C4-2B (cell line): ENCODE data around the gene SSBP3.
A peak's percentile ranks its signal among the peaks of the same experiment; 100 is the strongest.

Experiments used
- H3K27ac ChIP-seq: fragments of 450-650 bp; 2 replicates; pipeline ENCODE4 v1.5.1; 2017
- ZFX ChIP-seq: fragments of 450-650 bp; IDR thresholded peaks from 2 replicates; pipeline ENCODE4 v1.6.1; 2017
- TF ChIP-seq, protein P1 (sequence below): fragments of 450-650 bp; conservative IDR thresholded peaks from 2 replicates; pipeline ENCODE4 v1.5.1; 2017; ENCODE audit warnings: mild to moderate bottlenecking

SSBP3 gene

DNA sequence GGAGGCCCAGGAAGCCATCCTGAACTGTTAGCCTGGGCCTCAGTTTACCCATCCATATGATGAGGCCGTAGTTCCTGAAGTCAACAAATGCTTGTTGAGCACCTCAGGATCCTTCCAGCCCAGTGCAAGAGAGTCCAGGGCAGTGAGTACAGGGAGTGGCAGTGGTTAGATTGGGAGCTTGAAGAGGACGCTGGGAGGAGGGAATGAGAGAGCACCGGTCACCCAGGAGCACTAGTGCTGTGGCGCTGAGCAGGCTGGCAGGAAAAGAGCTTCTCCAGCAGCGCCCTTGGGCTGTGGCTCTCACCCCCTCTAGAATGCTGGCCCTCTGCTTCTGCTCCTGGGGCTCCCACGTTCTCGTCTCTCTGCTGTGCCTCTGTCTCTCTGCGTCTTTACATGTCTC is 10.2 kb upstream of the SSBP3 start:
- no peak overlapping the region for H3K27ac ChIP-seq

DNA sequence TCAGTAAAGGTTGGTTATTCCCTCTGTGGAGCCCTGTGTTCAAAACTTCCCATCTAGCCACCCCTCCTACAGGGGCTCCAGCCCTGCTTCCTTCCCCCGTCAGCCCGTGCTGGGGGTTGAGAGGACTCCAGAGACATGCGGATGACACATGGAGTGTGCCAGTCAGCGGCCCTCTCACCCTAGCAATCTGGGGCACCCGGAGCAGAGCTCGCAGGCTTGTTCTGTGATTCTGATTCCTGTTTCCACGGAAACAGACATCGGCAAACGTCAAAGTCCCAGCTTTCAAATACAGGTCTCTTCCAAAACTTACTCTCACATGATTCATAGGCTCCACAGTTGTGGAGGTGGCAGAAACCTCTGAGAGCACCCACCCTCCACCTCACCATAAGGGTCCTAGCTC is 9.8 kb upstream of the SSBP3 start:
- no peak overlapping the region for H3K27ac ChIP-seq
- no peak for TF ChIP-seq ZFX
- TF ChIP-seq, protein P1, sequence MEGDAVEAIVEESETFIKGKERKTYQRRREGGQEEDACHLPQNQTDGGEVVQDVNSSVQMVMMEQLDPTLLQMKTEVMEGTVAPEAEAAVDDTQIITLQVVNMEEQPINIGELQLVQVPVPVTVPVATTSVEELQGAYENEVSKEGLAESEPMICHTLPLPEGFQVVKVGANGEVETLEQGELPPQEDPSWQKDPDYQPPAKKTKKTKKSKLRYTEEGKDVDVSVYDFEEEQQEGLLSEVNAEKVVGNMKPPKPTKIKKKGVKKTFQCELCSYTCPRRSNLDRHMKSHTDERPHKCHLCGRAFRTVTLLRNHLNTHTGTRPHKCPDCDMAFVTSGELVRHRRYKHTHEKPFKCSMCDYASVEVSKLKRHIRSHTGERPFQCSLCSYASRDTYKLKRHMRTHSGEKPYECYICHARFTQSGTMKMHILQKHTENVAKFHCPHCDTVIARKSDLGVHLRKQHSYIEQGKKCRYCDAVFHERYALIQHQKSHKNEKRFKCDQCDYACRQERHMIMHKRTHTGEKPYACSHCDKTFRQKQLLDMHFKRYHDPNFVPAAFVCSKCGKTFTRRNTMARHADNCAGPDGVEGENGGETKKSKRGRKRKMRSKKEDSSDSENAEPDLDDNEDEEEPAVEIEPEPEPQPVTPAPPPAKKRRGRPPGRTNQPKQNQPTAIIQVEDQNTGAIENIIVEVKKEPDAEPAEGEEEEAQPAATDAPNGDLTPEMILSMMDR, result no peak

More for the DNA sequence above, 10.2 kb upstream of the SSBP3 start:
- no peak for TF ChIP-seq ZFX
- TF ChIP-seq, protein P1, result no peak

DNA sequence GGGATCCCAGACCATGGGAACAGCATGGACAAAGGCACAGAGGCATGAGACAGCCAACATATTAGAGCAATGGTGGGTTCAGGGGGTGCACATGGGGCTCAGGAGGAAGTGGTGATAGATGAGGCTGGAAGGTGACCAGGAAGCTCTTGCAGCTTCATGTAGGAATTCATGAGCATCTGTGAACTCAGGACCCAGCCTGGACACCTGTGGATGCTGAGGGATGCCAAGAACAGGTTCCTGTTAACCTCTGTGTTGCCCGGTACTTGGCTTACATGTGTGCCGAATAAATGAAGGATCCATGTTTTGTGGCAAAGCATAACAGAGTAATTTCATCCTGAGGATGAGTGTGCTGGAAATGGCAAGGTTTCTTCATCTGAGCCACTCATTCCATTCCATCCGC is 9.3 kb upstream of the SSBP3 start:
- H3K27ac ChIP-seq, result no peak overlapping the region
- TF ChIP-seq, protein P1, result no peak
- no peak for TF ChIP-seq ZFX

DNA sequence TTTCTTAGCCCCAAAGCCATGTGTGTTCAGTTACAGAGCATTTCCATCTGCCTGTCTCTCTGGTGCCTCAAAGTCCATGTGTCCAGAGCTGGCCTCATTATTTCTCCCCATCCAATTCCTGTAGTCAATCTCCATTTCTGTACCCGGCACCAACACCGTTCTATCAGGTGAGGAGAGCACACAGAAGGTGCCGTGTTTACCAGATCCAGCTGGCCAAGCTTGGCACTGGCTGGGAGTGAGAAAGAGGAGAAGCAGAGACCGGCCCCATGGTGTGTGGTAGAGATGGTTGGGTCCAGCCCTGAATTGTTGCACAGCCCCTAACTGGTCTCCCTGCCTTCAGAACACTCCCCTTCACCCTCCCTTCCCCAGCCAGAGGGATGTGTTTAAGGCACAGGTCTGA is 7.5 kb upstream of the SSBP3 start:
- H3K27ac ChIP-seq, result no peak overlapping the region
- TF ChIP-seq, protein P1, result no peak
- no peak for TF ChIP-seq ZFX

DNA sequence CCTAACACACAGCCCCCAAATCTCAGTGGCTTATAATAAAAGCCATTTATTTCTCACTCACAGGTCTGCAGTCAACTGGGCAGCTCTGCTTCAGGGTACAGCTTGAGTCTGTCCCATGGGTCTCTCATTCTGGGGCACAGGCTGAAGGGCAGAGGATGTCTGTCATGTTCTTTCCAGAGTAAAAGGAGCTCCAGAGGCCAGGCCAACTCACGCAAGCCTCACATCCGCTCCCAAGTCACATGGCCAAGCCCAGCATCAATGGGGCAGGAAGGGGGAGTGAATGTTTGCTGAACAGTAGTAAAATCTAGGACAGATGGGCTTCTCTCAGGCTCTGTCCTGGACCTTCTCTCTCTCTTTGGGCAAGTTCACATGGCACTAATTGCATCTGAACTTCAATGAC is 7.1 kb upstream of the SSBP3 start:
- TF ChIP-seq, protein P1, result no peak
- no peak for TF ChIP-seq ZFX
- H3K27ac ChIP-seq, result no peak overlapping the region

DNA sequence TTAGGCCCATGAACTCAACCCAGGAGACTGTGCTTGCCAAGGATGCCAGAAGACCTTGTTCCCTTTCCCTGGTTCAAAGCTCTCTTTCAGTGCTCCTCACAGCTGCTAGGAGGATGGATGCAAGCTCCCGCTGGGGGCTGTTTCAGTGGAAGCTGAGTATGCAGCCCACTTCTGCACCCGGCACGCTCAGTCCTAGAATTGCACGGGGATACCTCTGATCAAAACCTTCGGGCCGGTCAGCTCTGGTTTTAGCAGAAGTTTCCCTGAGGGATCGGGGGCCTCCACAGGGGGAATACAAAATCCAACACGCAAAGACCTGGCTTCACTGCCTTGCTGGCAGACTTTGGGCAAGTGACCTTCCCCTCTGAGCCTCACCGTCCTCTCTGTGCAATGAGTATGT is 4.2 kb upstream of the SSBP3 start:
- TF ChIP-seq, protein P1, result no peak
- no peak for TF ChIP-seq ZFX
- no peak overlapping the region for H3K27ac ChIP-seq

DNA sequence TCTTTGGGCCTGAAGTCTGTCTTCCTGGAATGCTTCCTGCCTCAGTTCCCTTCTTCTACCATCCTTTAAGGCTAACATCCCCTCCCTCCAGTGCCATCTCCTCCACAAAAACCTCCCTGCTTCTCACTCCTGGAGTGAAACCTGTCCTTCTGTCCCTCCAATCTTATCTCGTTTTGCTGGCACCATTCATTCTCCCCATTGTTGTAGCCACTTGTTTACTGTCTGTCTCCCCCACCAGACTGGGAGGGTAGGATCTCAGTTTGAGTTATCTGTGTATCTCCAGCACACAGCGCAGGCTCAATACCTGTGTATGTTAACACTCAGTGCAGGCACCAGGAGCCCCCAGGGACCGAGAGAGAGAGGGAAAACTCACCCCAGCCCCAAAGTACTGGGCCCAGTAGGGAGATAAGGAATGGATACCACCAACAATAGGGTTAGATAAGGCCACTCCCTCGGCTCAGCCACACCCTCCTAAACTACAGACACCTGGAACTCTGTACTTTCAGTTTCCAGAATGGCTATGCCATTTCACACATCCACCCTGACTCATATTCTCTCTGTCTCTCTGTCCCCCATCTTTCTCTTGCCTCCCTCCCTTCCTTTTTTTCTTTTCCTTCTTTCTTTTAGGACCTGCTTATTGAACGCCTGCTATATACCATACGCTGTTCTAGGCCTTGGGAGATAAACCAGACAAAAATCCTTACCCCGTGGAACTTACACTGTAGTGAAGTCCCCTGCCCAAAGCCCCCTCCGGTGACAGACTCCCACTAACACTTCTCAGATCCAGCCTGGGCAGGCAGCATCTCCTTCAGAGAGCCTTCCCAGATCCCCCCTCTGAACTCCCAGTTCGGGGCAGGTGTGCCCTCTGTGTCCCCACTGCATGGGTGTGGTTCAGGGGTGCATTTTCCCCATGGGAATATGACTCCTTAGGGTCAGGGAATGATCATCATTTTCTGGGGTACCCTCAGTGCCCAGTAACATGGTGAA is 3.3 kb upstream of the SSBP3 start:
- peak overlapping the region; percentile 93 for H3K27ac ChIP-seq
- no peak for TF ChIP-seq ZFX
- TF ChIP-seq, protein P1, result no peak
